GM21360 (cell line): ENCODE measurements around the gene PGGT1B.

Experiments
- ATAC-seq: cut with Tn5 transposase; IDR thresholded peaks from one replicate; pipeline ENCODE4 v1.9.1; 2021; ENCODE audit warnings: mild to moderate bottlenecking, moderate library complexity; ENCODE audit not compliant: unreplicated experiment

Gene PGGT1B

GRCh38 chr5:115184770-115185169 lies 77.9 kb downstream of the PGGT1B start:
- ATAC-seq: no peak

- ATAC-seq: no peak
Observed at GRCh38 chr5:115181757-115182156, 80.9 kb downstream of the PGGT1B start.

DNA sequence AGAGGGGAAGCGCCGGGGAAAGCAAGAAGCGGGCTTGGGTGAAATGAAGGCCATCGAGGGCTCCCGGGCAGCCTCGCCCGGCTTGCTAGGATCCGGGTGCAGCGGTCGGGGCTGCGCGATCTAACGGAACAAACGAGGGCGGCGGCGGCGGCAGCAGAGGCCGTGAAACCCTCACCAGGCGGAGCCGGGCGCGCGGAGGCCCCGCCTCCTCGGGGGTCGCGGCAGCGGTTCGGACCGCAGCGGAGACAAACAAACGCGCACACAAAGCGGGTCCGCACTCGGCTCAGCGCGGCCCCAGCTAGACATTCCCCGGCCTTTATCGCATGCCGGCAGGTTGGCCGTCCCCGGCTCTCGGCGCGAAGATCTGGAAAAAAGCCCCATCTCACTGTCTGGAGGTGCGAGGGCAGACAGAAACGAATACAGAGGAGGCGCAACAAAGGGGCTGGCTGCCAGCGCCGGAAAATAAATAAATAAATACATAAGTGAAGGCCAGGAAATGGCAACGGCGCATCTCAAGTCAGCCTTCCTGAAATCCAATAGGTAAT lies 82.4 kb downstream of the PGGT1B start:
- ATAC-seq: peak; percentile 53

DNA sequence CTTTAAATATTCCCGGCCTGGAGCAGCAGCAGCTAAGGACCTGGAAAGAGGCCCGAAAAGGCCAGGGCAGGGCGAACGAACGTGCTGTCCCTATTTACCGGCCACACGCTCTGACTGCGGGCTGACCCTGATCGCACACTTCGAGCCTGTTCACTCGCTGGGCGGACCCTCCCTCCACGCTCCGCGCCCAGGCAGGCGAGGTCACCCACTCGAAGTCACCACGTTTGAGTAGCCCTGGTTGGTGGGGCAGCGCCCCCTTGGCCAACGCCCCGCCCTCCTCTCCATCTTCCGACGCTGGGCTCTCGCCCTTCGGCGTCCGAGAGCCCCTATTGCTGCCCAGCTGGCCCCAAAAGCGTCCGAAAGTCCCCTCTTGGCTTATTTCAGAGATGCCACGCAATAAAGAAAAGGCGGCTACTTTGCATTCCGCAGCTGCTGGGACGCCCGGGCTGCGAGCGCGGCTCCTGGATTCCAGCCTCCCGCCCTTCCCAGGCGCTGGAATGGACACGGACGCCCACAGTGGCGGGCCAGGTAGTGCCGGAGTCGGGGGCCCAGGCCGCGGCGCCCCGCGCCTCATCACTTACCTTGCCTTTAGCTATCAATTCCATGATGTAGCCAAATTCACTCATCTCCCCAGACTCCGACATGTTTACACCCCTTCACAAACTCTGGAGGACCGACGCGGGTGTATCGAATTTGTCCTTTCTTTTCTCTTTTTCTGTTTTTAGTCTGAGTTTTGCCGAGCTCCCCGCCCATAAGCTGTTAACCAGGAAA lies 83.1 kb downstream of the PGGT1B start:
- ATAC-seq: peak; percentile 27

DNA sequence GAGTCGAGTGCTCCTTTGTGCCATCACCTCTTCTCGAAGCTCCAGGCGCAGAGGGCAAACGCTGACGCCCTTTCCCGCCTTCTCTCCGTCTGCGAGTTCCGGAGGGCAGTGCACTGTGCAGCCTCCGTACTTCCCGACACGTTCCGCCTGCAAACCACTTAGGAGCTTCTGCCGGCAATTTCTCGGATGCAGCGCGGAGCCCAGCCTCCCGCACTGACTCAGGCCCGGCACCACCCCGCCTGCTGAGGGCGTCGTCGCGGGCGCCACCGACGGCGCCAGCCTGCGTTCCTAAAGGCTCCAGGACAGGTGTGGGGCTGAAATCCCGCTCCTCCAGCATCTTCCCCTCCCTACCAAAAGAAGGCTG lies 83.7 kb downstream of the PGGT1B start:
- ATAC-seq: no peak

DNA sequence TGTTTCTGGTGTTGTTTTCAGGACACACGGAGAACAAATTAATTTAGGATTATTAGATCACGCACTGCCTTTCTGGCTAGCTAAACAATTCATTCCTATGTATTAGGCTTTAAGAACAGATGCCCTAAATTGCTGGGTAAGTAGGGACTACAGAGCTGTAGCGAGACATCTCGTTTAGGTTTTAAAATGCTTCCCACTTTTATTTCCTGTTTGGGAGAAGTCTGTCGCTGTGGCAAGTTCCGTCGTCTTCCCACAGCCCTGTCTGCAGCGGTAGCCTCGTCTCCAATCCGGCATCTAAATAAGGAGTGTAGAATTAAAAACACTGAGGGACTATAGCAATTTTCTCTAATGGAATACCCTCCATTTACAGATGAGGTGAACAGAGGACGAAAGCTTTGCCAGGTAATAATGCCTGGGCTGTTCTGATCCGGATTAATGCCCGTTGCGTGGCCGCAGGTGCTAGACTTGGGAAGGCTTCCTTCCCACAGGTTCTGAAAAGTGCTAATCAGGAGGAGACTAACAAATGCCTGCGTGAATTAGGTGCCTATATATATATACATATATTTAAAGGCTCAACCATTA lies 91.7 kb downstream of the PGGT1B start:
- no peak for ATAC-seq

DNA sequence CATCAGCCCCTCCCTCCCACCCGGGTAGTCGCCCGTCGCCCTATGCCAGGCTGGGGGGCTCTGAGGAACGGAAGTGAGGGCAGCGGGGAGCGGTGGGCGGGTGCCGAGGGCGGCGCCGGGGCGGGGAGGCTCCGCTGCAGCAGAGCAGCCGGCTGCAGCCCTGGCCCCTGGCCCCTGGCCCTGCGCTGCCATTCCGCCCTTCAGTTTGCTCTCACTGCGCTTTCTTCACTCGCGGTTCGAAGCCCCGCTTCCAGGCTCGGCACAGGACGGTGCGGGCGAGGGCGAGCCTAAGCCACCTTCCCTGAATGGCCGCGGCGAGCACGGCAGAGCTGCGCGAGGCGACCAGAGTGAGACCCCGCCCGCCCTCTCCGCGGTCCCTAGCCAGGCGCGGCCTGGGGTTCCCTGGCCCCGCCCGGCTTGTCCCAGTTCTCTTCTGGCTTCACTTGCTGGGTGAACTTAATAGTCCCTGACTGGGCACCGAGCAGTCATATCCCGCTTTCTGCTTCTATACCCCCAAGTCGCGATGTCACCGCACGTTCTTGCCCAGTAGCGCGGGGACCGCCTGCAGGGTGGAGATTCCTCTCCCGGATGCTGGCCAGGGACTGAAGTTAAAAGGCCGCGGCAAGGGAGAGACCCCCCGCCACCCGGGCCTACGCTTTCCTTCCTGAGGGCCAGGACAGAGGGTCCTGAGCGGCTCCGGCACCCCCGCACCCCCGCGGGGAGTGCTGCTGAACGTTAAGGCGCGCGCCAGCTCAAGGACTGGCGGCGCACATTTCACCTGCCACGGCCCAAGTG lies 92.3 kb downstream of the PGGT1B start:
- ATAC-seq: peak; percentile 42

- ATAC-seq: peak; percentile 98
Observed at GRCh38 chr5:115169487-115170133, 93.1 kb downstream of the PGGT1B start, which contains the start of gene TRIM36. TRIM36 (minus strand) TSS chr5:115169908; CDS start chr5:115169634, 274 bp downstream.

GRCh38 chr5:115168829-115169486 lies 93.7 kb downstream of the PGGT1B start:
- peak; percentile 9 for ATAC-seq

DNA sequence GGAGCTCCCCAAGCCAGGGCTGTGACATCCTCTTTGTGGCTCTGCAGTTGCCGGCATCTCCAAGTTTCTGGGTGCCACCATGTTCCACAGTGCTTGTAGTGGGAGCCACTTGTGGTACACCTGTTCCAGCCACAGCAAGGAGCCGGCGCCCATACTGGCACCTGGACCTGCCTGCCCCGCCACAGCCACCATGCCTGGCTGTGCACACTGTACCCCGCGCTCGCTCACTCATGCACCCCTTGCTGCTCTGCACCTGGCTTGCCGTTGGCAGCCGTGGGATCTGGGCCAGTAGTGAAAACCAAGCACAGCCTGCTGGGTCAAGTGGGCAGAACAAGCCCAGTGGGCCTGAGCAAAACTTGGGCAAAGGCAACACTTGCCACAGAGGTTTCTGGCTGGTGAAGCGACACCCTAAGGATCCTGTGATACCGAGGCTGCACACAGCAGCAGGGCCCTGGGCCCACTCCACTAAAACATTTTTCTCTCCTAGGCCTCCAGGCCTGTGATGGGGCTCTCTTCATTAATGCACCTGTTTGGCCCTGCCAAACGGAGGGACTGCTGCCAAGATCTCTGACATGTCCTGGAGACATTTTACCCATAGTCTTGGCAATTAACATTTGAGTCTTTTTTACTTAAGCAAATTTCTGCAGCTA lies 95.8 kb downstream of the PGGT1B start:
- no peak for ATAC-seq

GRCh38 chr5:115165790-115166189 lies 96.9 kb downstream of the PGGT1B start:
- no peak for ATAC-seq

- no peak for ATAC-seq
Observed at GRCh38 chr5:115160975-115161475, 101.7 kb downstream of the PGGT1B start.
